ENCODE measurements around the gene CARD18.

DNA sequence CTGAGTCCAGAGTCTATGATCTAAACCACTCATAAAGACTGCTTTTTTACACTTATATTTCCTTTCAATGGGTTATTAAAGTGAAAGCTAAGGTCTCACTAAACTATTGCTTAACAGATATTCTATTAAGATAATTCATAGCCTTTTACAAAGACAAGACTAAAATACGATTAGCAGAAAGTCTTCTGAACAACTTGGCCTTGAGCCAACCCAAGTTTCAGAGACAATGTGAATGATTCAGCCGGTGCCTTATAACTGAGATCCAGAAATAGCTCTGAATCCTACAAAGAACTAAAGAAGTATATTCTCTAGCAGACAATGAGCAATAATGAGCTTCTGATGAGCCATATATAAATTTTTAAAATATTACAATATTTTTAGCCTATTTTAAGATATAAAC, 41.5 kb upstream of the CARD18 start:
- TF ChIP-seq EP300 (IDR thresholded peaks at IDR 0.05) (no peak), POLR2A (IDR thresholded peaks at IDR 0.05) (no peak), POLR2AphosphoS5 (IDR thresholded peaks at IDR 0.05) (no peak)
- TF ChIP-seq, protein P1, sequence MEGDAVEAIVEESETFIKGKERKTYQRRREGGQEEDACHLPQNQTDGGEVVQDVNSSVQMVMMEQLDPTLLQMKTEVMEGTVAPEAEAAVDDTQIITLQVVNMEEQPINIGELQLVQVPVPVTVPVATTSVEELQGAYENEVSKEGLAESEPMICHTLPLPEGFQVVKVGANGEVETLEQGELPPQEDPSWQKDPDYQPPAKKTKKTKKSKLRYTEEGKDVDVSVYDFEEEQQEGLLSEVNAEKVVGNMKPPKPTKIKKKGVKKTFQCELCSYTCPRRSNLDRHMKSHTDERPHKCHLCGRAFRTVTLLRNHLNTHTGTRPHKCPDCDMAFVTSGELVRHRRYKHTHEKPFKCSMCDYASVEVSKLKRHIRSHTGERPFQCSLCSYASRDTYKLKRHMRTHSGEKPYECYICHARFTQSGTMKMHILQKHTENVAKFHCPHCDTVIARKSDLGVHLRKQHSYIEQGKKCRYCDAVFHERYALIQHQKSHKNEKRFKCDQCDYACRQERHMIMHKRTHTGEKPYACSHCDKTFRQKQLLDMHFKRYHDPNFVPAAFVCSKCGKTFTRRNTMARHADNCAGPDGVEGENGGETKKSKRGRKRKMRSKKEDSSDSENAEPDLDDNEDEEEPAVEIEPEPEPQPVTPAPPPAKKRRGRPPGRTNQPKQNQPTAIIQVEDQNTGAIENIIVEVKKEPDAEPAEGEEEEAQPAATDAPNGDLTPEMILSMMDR (IDR thresholded peaks at IDR 0.05) = no peak
